Measurements from ENCODE around the gene SAG.

The SAG gene

DNA sequence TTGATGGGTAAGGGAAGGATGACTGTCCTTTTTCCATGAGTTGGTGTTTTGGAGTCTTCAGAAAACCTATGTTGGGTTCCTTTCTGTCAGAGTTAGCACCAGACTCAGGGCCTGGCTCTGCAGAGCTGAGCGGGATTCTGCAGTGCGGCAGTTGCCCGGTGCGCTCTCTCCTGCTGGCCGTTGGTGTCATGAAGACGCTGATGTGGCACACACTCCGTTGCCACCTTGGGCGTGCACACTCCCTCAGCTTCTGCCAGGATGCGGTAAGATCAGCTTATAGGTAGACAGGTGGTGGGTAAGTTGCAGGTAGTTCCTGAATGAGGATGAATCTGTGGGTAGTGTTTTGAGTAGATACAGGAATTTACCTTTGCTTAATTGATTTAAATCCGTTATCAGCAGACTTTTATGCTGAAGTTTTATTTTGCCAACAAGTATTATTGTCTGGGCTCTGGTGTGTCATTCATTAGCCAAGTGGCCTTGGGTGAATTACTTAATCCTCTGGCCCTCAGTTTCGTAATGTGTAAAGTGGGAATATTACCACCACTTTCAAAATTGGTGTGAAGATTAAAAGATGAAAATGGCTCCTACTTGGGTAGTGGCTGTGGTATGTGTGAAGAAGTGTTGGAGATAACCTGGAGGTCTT lies 73.5 kb downstream of the SAG start:
- TF ChIP-seq, protein P1, sequence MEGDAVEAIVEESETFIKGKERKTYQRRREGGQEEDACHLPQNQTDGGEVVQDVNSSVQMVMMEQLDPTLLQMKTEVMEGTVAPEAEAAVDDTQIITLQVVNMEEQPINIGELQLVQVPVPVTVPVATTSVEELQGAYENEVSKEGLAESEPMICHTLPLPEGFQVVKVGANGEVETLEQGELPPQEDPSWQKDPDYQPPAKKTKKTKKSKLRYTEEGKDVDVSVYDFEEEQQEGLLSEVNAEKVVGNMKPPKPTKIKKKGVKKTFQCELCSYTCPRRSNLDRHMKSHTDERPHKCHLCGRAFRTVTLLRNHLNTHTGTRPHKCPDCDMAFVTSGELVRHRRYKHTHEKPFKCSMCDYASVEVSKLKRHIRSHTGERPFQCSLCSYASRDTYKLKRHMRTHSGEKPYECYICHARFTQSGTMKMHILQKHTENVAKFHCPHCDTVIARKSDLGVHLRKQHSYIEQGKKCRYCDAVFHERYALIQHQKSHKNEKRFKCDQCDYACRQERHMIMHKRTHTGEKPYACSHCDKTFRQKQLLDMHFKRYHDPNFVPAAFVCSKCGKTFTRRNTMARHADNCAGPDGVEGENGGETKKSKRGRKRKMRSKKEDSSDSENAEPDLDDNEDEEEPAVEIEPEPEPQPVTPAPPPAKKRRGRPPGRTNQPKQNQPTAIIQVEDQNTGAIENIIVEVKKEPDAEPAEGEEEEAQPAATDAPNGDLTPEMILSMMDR (conservative IDR thresholded peaks at IDR 0.05; ENCODE audit: low read depth, low read length), result no peak
- DNase-seq (ENCODE audit: low read depth), result no peak
- H3K4me3 ChIP-seq (ENCODE audit: low read depth, low read length), result no peak overlapping the region

DNA sequence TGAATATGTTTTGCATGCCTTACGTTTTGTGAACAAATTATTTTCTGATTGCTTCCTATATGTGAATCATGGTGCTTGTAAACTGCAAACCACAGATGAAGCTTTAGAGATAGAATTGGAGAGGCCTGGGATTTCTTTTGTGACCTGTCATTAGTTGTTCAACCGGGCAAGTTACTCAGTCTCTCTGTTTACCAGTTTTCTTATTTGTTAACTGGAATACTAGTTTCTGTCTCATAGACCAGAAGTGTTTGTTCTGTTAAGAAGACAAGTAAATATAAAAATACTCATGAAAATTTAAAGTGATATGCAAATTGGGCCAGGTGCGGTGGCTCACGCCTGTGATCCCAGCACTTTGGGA lies 74.0 kb downstream of the SAG start:
- TF ChIP-seq, protein P1 (conservative IDR thresholded peaks at IDR 0.05; ENCODE audit: low read depth, low read length), result no peak
- DNase-seq (ENCODE audit: low read depth), result no peak
- no peak overlapping the region for H3K4me3 ChIP-seq (ENCODE audit: low read depth, low read length)

- H3K4me3 ChIP-seq (ENCODE audit: low read depth, low read length), result no peak overlapping the region
- TF ChIP-seq, protein P1 (conservative IDR thresholded peaks at IDR 0.05; ENCODE audit: low read depth, low read length), result peak; percentile 22
- no peak for DNase-seq (ENCODE audit: low read depth)
These were observed 76.4 kb downstream of the SAG start for GRCh38 chr2:233384015-233384414.

- H3K4me3 ChIP-seq (ENCODE audit: low read depth, low read length), result no peak overlapping the region
- TF ChIP-seq, protein P1 (conservative IDR thresholded peaks at IDR 0.05; ENCODE audit: low read depth, low read length), result no peak
- no peak for DNase-seq (ENCODE audit: low read depth)
These were observed 77.3 kb downstream of the SAG start for GRCh38 chr2:233384811-233385488.

- peak; percentile 25 for DNase-seq (ENCODE audit: low read depth)
- H3K4me3 ChIP-seq (ENCODE audit: low read depth, low read length), result no peak overlapping the region
- TF ChIP-seq, protein P1 (conservative IDR thresholded peaks at IDR 0.05; ENCODE audit: low read depth, low read length), result no peak
These were observed 78.0 kb downstream of the SAG start for GRCh38 chr2:233385489-233386044.

- H3K4me3 ChIP-seq (ENCODE audit: low read depth, low read length), result no peak overlapping the region
- TF ChIP-seq, protein P1 (conservative IDR thresholded peaks at IDR 0.05; ENCODE audit: low read depth, low read length), result no peak
- DNase-seq (ENCODE audit: low read depth), result peak; percentile 58
These were observed 78.9 kb downstream of the SAG start for GRCh38 chr2:233386382-233387041.

All from choroid plexus epithelial cell (primary cell).